Measurements from ENCODE around the gene SLC23A2.

The SLC23A2 gene

GRCh38 chr20:4828830-4829513 is 172.3 kb downstream of the SLC23A2 start:
- in situ Hi-C loops (cut with MboI; ENCODE audit: low sequenced_read_pairs): no loop called here

GRCh38 chr20:4821590-4821989 is 179.7 kb downstream of the SLC23A2 start:
- in situ Hi-C loops (cut with MboI; ENCODE audit: low sequenced_read_pairs): no loop called here

DNA sequence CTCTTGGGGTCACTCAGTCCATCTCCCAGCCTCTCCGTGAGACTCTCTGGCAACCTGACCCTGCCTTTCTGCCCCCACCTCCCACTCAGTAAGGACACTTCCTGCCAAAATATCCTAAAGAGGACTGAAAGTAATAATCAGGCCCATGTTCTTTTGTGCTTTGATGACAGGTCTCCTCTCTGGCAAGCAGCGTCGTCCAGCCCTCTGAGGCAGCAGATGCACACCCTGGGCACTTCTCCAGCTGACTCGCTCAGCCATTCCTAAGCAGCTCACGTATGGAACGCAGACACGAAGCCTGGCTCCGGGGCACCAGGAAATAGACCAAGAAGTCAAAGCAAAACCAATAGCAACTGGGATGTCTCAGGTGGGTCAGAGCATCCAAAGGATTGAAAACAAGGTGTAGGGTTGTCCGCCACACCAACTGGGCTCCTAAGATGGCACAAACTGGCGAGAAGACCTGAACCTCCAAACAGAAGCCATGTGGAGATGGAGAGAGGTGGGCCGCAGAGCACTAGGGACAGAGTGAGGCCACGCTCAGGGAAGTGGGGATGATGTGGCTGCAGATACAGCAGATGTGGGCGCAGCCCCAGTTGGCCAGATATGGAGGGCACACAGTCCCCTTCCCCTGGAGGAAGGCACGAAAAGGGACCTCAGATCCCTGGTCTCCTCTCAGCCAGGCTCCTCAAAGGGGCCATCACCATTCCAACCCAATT is 180.3 kb downstream of the SLC23A2 start:
- in situ Hi-C loops (cut with MboI; ENCODE audit: low sequenced_read_pairs): no loop called here

GRCh38 chr20:4819901-4820300 is 181.4 kb downstream of the SLC23A2 start:
- in situ Hi-C loops (cut with MboI; ENCODE audit: low sequenced_read_pairs): no loop called here

GRCh38 chr20:4817230-4817671 is 184.1 kb downstream of the SLC23A2 start:
- in situ Hi-C loops (cut with MboI; ENCODE audit: low sequenced_read_pairs): no loop called here

DNA sequence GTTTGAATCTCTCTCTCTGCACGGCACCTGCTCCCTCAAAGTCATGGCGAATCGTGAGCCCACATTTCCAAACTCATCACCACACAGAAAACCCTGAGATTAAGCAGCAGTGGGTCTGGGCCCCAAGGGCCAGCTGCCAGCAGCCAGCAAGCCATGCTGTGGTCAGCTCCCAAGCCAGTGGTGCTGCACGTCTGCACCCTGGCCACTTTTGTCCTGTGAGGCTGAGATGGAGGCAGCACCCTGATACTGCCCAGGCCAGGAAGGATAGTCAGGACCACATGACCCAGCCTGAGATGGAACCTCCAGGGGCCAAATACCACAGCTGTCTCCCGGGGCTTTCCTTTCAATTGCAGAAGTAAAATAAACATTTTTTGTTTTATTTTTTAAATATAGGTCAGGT is 185.7 kb downstream of the SLC23A2 start:
- in situ Hi-C loops (cut with MboI; ENCODE audit: low sequenced_read_pairs): no loop called here

GRCh38 chr20:4814696-4815252 is 186.5 kb downstream of the SLC23A2 start:
- in situ Hi-C loops (cut with MboI; ENCODE audit: low sequenced_read_pairs): no loop called here

GRCh38 chr20:4813863-4814695 is 187.2 kb downstream of the SLC23A2 start:
- in situ Hi-C loops (cut with MboI; ENCODE audit: low sequenced_read_pairs): no loop called here

- in situ Hi-C loops (cut with MboI; ENCODE audit: low sequenced_read_pairs): no loop called here
Measured at GRCh38 chr20:4813076-4813862, 188.0 kb downstream of the SLC23A2 start.

DNA sequence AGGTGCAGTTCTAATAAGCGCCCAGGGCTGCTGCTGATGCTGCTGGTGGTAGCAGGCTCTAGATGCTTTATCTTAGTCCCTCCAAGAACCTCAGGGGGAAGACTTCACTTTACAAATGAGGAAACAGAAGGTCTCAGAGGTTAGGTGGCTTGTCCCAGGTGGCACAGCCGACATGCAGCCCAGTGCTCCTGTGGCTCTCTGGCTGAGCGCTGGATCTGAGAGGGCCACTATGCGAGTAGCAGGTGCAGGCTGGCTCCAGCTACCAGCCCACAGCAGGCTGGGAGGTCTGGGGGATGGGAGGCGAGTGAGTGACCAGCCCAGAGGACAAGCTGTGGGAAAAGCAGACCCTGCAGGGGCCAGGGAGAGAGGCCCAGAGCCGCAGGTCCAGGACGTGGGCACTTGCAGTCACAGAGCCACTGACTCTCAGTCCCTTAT is 188.7 kb downstream of the SLC23A2 start:
- in situ Hi-C loops (cut with MboI; ENCODE audit: low sequenced_read_pairs): no loop called here

- in situ Hi-C loops (cut with MboI; ENCODE audit: low sequenced_read_pairs): no loop called here
Measured at GRCh38 chr20:4812216-4812615, 189.1 kb downstream of the SLC23A2 start.

DNA sequence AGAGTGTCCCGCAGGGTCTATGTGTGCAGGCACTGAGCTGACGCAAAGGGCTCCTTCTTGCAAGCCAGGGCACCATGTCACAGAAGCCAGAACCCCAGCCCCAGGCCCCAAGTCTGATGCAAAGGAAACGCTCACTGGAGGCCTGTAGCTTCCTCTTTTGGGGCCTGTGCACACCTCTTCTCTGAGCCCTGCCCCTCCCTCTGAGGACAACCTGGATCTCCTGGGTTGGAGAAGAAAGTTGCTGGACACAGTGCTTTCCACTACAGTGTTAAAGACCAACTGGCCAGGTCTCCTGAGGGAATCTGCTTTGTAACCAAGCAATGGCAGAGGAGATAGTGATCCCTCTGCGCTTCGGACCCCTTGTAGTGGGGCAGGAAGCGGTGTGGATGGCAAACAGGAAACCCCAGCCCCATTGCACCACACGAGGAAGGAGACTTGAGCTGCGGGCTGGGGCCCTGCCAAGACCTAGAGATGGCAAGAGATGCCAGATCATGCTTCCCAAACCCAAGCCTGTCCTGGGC is 189.6 kb downstream of the SLC23A2 start:
- in situ Hi-C loops (cut with MboI; ENCODE audit: low sequenced_read_pairs): no loop called here

- in situ Hi-C loops (cut with MboI; ENCODE audit: low sequenced_read_pairs): no loop called here
Measured at GRCh38 chr20:4811257-4811656, 190.1 kb downstream of the SLC23A2 start.

DNA sequence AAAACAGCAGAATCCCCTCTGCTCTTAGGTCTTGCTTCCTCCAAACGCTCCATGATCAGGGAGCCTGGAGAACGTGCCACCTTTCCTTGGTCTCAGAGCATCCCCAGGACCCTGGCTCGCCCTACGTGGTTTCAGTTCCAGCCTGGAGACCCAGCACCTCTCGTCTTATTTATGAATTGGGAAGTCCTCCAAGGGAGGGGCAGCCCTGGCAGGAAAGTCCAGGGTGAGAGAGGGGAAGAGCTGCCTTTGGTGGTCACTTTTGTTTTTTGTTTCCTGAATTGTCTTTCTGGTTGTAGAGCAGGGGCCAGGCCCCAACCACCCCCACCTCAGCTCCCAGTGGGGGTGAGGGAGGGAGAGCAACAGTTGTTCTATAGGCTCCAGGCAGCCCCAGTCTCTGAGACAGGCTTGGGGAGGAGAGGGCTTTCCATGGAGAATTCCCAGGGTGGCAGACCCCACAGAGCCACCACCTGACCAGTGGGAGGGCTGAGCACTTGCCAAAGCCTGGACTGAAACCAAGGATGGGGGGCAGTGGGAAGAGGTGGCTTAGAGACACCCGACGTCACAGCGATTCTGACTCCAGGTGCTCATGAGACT is 190.8 kb downstream of the SLC23A2 start:
- in situ Hi-C loops (cut with MboI; ENCODE audit: low sequenced_read_pairs): no loop called here

DNA sequence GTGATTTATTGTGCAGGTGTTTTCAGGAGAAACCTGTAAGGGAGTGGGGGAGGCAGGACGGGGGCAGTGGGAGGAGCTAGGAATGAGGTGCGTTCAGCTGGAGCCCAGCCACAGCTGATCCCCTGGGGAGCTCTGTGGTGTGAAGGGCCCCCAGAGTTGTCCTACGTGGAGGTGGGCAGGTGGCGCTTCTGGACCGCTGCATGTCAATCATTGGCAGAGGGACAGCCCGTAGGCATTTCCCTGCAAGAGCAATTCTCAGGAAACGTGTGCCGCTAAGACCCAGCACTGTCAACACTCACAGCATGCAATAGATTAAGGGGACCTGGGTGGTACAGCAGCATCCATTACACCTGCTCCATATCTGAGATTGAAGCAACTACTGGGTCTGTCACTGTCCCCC is 191.6 kb downstream of the SLC23A2 start:
- in situ Hi-C loops (cut with MboI; ENCODE audit: low sequenced_read_pairs): no loop called here

- in situ Hi-C loops (cut with MboI; ENCODE audit: low sequenced_read_pairs): no loop called here
Measured at GRCh38 chr20:4808872-4809271, 192.4 kb downstream of the SLC23A2 start.

DNA sequence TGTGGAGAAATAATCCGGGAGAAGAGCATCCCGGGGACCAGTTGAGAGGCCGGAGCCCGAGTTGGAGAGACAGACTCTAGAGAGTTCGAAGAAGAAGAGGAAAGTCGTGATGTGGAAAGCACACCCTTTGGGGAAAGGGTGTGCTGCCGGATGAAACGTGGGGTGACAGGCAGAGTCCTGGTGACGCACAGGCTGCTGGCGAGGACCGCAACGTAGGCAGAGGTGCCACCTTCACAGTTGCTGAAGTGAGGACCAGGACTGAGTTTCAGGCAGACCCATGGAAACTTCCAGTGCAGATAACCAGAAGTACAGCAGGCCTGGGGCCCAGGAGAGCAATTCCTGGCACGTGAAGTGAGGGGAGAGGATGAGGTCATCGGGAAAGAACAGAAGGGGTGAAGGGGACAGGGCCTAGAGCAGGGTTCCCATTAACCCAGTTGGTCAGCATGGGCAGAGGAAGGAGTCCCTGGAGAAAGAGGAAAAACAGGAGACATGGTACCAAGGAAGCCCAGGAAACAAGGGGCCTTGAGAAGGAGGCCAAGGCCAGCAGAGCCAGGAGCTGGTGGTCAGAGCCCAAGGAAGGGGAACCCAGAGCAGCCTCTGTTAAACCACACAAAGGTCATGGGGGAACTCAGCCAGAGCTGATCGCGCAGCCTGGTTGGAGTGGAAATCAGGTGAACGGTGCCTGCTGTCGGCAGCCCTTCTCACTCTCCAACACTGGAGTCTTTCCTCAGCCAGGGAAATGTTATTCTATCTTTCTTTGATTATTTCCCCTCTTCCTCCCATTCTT is 195.5 kb downstream of the SLC23A2 start:
- in situ Hi-C loops (cut with MboI; ENCODE audit: low sequenced_read_pairs): no loop called here

- in situ Hi-C loops (cut with MboI; ENCODE audit: low sequenced_read_pairs): no loop called here
Measured at GRCh38 chr20:4802527-4802926, 198.8 kb downstream of the SLC23A2 start.
